GM12873 (cell line): ENCODE measurements around the gene SORBS2.

Experiments
- TF ChIP-seq, protein P1 (sequence below): IDR thresholded peaks from 2 replicates; pipeline ENCODE4 v1.5.1; 2012; ENCODE audit warnings: low read depth, mild to moderate bottlenecking, moderate library complexity, low read length, control low read depth; ENCODE audit not compliant: insufficient read depth; ENCODE audit errors: missing control alignments

SORBS2 gene

DNA sequence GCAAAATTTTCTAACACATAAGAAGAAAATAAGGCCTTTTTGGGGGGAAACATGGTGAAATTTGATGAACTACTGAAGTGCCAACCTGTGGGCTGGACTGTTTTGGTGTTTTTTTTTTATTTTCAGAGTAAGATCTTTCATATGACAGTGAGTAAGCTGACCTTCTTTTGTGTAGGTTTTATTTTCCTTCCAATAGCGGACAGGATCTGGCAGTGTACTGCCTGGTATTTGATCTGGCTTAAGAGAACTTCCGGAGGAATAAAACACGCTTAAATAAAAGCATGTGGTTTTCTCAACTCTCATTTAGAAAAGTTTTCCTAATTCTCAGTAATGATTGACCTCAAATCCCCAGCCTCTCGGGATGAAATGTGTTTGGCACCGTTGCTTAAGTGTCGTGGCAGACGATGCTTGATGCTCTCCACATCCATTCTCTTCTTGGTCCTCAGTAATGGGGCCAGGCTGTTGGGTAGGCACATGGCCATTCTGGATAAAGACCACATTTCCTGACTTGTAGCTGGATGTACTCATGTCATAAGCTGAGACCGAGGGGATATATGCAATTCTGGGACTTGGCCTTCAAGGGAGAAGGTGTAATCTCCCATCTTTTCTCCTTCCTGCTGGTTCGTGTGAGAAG, 211.1 kb downstream of the SORBS2 start:
- TF ChIP-seq, protein P1, sequence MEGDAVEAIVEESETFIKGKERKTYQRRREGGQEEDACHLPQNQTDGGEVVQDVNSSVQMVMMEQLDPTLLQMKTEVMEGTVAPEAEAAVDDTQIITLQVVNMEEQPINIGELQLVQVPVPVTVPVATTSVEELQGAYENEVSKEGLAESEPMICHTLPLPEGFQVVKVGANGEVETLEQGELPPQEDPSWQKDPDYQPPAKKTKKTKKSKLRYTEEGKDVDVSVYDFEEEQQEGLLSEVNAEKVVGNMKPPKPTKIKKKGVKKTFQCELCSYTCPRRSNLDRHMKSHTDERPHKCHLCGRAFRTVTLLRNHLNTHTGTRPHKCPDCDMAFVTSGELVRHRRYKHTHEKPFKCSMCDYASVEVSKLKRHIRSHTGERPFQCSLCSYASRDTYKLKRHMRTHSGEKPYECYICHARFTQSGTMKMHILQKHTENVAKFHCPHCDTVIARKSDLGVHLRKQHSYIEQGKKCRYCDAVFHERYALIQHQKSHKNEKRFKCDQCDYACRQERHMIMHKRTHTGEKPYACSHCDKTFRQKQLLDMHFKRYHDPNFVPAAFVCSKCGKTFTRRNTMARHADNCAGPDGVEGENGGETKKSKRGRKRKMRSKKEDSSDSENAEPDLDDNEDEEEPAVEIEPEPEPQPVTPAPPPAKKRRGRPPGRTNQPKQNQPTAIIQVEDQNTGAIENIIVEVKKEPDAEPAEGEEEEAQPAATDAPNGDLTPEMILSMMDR, result no peak

DNA sequence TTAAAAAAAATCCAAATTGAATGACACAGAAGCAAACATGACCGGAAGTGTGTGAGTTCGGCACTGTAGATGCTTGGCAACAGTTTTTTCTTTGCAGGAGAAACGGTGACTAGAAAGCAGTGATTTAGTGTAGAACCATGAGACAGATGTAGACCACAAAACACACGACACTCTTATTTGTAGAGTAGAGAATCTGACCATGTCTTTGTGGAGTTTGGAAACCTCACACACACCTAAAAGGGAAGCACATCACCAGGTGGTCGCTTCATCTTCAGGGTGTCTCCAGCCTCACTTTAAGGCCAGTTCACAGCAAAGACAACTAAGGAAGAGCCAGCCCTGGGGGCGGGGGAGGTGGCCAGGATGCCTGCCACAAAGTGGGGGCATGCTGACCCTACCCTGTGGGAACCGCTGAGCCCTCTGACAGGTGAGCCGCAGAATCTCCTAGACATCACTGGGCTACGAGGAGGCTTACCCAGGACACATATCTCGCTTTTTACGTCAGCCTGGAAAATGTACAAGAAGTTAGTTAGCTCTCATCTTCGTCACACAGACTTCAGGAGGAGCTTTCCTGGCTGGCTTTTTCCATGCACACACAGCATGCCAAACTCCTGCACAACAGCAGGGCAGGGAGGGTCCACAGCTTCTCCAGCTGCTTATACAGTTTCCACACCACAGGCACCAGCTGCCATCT, 212.3 kb downstream of the SORBS2 start:
- TF ChIP-seq, protein P1, result no peak

DNA sequence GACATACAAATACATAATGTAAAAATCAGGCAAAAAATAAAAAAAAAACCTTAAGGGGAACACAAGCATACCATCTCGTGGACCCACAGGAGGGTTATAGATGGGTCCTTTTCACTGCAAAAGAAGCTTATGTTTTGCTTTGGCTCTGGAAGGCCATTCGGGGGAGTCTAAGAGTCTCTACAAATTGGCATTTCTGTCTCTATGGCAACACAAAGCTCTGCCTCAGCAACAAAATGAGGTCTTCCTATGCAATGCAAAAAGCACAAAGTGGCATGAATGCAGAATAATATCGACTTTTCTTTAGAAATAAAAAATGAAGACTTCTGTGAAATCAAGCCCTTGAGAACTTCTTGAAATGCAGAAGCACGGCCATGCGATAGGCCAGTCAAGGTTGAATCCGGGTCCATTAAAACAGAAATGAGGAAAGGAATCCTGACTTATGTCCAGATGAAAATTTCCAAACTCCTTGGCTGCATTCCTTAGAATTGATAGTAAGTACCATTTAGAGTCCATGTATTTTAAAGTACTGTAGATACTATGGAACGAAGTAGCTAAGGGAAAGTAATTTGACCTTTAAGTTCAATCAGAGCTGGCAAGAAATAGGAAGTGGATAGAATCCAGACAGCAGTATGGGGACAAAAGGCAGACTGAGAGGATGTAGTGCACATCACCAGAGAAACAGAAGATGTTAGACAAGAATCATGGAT, 213.0 kb downstream of the SORBS2 start:
- TF ChIP-seq, protein P1, result no peak

DNA sequence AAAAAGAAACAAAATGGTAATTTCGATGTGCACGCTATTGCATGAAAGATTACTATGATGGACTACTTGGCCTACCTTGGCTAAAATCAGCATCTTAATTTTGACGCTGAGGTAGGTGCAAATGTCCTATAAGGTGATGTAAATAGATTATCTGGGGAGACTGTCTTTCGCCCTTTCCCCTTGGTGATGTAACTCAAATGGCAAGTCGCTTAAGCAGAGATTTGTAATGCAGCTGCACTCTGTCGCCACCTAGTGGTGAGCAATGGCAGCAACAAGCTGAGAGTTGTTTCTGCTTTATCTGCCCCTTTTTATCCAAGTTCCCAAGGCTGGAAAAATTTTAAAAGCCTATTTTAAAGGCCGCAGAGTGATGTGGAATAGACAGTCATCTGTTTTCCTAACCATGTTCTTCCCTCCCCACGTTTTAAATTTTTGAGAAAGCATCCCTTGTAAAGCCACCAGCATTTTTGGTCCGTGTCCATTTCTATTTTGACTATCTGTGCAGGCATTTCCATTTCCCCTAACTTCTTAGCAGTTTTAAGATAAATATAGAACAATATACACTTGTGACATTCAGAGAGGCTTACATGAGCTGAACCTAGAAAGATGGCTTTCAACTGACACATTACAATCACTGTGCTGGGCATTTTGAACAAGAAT, 214.3 kb downstream of the SORBS2 start:
- TF ChIP-seq, protein P1, result peak; percentile 99

DNA sequence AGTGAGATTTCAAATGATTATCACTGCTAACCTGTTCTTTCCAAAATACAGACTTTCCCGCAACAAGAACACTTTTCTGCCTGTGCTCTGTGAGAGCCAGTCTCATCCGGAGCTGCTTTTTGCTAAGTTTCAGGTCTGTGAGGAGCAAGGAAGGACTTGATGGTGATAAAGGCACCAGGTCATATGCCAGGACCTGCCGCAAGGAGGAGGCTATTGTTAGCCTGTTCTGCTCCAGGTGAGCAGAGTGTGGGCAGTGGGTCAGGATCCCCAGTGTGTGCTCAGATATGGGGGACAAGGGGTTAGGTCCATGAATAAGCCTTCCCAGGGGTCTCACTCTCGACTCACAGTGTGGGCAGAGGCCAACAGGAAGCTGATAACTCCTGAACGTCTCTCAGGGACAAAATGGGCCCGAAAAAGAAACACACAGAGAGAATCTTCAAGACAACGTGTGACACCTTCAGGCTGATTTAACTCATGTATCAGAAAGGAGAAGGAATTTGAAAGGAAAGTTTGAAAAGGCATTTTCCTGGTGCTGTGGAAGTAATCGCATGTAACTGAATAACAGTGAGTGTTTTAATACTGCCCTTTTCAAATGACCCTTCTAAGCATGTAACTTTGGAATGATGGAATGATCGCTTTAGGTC, 219.0 kb downstream of the SORBS2 start:
- TF ChIP-seq, protein P1, result no peak

DNA sequence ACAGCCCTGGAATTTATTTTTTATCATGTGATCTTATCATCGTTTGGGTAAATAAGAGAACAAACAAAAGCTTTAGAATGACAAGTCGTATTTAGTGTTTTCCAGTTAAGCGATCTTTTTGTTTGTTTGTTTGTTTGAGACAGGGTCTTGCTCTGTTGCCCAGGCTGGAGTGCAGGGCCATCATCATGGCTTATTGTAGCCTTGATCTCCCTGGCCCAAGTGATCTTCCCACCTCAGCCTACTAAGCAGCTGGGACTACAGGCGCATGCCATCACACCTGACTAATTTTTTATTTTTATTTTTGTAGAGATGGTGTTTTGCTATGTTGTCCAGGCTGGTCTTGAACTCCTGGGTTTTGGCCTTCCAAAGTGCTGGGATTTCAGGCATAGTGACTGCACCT, 219.6 kb downstream of the SORBS2 start:
- TF ChIP-seq, protein P1, result no peak
